GM21619 (cell line): Measurements from ENCODE around the gene GRIK2.
"Not testable (repeated sequence)": the region's sequence is repeated elsewhere in the genome, so short reads cannot be mapped to it uniquely, and the experiment has no call there.

ENCODE experiments used
- ATAC-seq: cut with Tn5 transposase; IDR thresholded peaks from one replicate; pipeline ENCODE4 v1.9.1; 2021; ENCODE audit not compliant: unreplicated experiment

GRIK2 gene

GRCh38 chr6:101961357-101961756 is 567.8 kb downstream of the GRIK2 start:
- no peak for ATAC-seq

- ATAC-seq = no peak
Measured at GRCh38 chr6:101980924-101981323, 587.4 kb downstream of the GRIK2 start.

GRCh38 chr6:101986476-101986875 is 593.0 kb downstream of the GRIK2 start:
- ATAC-seq = no peak

- ATAC-seq = no peak
Measured at GRCh38 chr6:101992286-101992685, 598.8 kb downstream of the GRIK2 start.

- no peak for ATAC-seq
Measured at GRCh38 chr6:101994521-101994920, 601.0 kb downstream of the GRIK2 start.

GRCh38 chr6:102015431-102015830 is 621.9 kb downstream of the GRIK2 start:
- ATAC-seq = no peak

GRCh38 chr6:102022281-102022680 is 628.8 kb downstream of the GRIK2 start:
- ATAC-seq = no peak

GRCh38 chr6:102022803-102023202 is 629.3 kb downstream of the GRIK2 start:
- no peak for ATAC-seq

- no peak for ATAC-seq
Measured at GRCh38 chr6:102023977-102024657, 630.6 kb downstream of the GRIK2 start.

GRCh38 chr6:102026649-102027048 is 633.1 kb downstream of the GRIK2 start:
- ATAC-seq = no peak

GRCh38 chr6:102028176-102028575 is 634.7 kb downstream of the GRIK2 start:
- no peak for ATAC-seq

- no peak for ATAC-seq
Measured at GRCh38 chr6:102038964-102039363, 645.5 kb downstream of the GRIK2 start.

GRCh38 chr6:102039441-102039840 is 645.9 kb downstream of the GRIK2 start:
- no peak for ATAC-seq

GRCh38 chr6:102051001-102051400 is 657.5 kb downstream of the GRIK2 start:
- no peak for ATAC-seq

- no peak for ATAC-seq
Measured at GRCh38 chr6:102051720-102052119, 658.2 kb downstream of the GRIK2 start.

GRCh38 chr6:102064142-102064541 is 670.6 kb downstream of the GRIK2 start:
- ATAC-seq = no peak

GRCh38 chr6:102066301-102066700 is 672.8 kb downstream of the GRIK2 start:
- ATAC-seq = no peak

GRCh38 chr6:102068349-102068929 is 674.9 kb downstream of the GRIK2 start:
- no peak for ATAC-seq

- no peak for ATAC-seq
Measured at GRCh38 chr6:102075539-102075938, 682.0 kb downstream of the GRIK2 start.

GRCh38 chr6:102085257-102085656 is 691.7 kb downstream of the GRIK2 start:
- ATAC-seq = no peak

- not testable (repeated sequence) for ATAC-seq
Measured at GRCh38 chr6:102088160-102088559, 694.7 kb downstream of the GRIK2 start.

GRCh38 chr6:102114402-102114801 is 720.9 kb downstream of the GRIK2 start:
- no peak for ATAC-seq

GRCh38 chr6:102115911-102116310 is 722.4 kb downstream of the GRIK2 start:
- no peak for ATAC-seq
